Measurements from ENCODE around the gene LINGO3. TPM values are rescaled to one million over a fixed set of nuclear protein-coding genes. Genes with fewer than 3 reads are reported as not detected.

The LINGO3 gene
- total RNA-seq, 4 donors from 2014 or later, result not detected

DNA sequence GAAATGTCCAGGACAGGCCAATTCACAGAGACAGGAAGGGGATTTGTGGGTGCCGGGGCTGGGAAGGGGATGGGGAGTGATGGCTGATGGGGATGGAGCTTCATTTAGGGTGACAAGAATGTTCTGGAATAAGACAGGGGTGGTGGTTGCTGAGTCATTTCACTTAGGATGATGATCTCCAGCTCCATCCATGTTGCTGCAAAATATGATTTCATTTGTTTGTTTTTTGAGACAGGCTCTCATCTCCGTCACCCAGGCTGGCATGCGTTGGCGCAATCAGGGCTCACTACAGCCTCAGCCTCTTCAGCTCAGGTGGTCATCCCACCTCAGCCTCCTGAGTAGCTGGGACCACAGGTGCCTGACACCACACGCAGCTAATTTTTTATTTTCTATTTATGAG lies 48.6 kb downstream of the LINGO3 start:
- WGBS, result 76% methylated on average over 5 of the region's 5 CpGs
- TF ChIP-seq, protein P1, sequence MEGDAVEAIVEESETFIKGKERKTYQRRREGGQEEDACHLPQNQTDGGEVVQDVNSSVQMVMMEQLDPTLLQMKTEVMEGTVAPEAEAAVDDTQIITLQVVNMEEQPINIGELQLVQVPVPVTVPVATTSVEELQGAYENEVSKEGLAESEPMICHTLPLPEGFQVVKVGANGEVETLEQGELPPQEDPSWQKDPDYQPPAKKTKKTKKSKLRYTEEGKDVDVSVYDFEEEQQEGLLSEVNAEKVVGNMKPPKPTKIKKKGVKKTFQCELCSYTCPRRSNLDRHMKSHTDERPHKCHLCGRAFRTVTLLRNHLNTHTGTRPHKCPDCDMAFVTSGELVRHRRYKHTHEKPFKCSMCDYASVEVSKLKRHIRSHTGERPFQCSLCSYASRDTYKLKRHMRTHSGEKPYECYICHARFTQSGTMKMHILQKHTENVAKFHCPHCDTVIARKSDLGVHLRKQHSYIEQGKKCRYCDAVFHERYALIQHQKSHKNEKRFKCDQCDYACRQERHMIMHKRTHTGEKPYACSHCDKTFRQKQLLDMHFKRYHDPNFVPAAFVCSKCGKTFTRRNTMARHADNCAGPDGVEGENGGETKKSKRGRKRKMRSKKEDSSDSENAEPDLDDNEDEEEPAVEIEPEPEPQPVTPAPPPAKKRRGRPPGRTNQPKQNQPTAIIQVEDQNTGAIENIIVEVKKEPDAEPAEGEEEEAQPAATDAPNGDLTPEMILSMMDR (IDR thresholded peaks at IDR 0.05), result no peak
- TF ChIP-seq POLR2AphosphoS5 (IDR thresholded peaks at IDR 0.05), result no peak
- no peak for TF ChIP-seq EP300 (IDR thresholded peaks at IDR 0.05)
- no peak for TF ChIP-seq POLR2A (IDR thresholded peaks at IDR 0.05; ENCODE audit: low read depth)

More for the DNA sequence above, 48.6 kb downstream of the LINGO3 start:
- H3K27me3 ChIP-seq, result peaks cover 0 to 6% (median 0%) of the 10 kb centered on the region in 4 donors
- H3K4me1 ChIP-seq, result no peaks in the 10 kb centered on the region
- intact Hi-C loops (cut with DNase I), result no loop called here
- H3K27ac ChIP-seq (replicated peaks in 1 of 4), result no peak overlapping the region
- no peaks in the 10 kb centered on the region for H3K9me3 ChIP-seq
- H3K4me3 ChIP-seq, result no peak overlapping the region
- DNase-seq (ENCODE audit: extremely low spot score), result no peak
- no peaks in the 10 kb centered on the region for H3K36me3 ChIP-seq

Other genes with a start within 250 kb of the LINGO3 start
- 10 to 100 TPM; 43.6 to 85.2 (median 56.3) TPM for gene MOB3A, start 211.8 kb downstream of the LINGO3 start, total RNA-seq
- gene IZUMO4, start 211.2 kb downstream of the LINGO3 start, total RNA-seq, result 1 to 10 TPM; 1.9 to 6.0 (median 3.9) TPM
- 100 to 1,000 TPM in 2 of 4 donors, 10 to 100 TPM in 2; 76.0 to 156 (median 93.7) TPM for gene AP3D1, start 156.6 kb downstream of the LINGO3 start, total RNA-seq
- 10 to 100 TPM; 10.8 to 13.2 (median 12.0) TPM for gene DOT1L, start 144.2 kb downstream of the LINGO3 start, total RNA-seq
- gene PLEKHJ1, start 71.8 kb downstream of the LINGO3 start, total RNA-seq, result 10 to 100 TPM; 41.9 to 69.8 (median 55.3) TPM
- 10 to 100 TPM; 29.5 to 56.9 (median 35.3) TPM for gene SF3A2, start 71.3 kb downstream of the LINGO3 start, total RNA-seq
- 1 to 10 TPM in 3 of 4 donors, under 1 TPM in 1; 0.50 to 3.7 (median 1.3) TPM for gene AMH, start 58.8 kb downstream of the LINGO3 start, total RNA-seq
- gene JSRP1, start 51.7 kb downstream of the LINGO3 start, total RNA-seq, result not detected
- 1 to 10 TPM in 3 of 4 donors, under 1 TPM in 1; 0.78 to 2.3 (median 1.3) TPM for gene PEAK3, start 26.0 kb downstream of the LINGO3 start, total RNA-seq
- gene LSM7, start 20.4 kb upstream of the LINGO3 start, total RNA-seq, result 100 to 1,000 TPM in 3 of 4 donors, 10 to 100 TPM in 1; 76.4 to 113 (median 106) TPM
- 10 to 100 TPM; 25.0 to 42.4 (median 29.9) TPM for gene SPPL2B, start 20.5 kb upstream of the LINGO3 start, total RNA-seq
- under 1 TPM in 1 of 4 donors, not detected in 3; 0.17 TPM for gene TMPRSS9, start 52.1 kb upstream of the LINGO3 start, total RNA-seq
- 10 to 100 TPM; 16.2 to 37.7 (median 28.1) TPM for gene TIMM13, start 119.4 kb upstream of the LINGO3 start, total RNA-seq
- 10 to 100 TPM; 13.3 to 30.8 (median 19.3) TPM for gene LMNB2, start 148.8 kb upstream of the LINGO3 start, total RNA-seq
- gene GADD45B, start 168.0 kb upstream of the LINGO3 start, total RNA-seq, result 100 to 1,000 TPM in 1 of 4 donors, 10 to 100 TPM in 3; 56.5 to 793 (median 90.5) TPM